H1 (cell line): ENCODE data around the gene KRT83. TPM values are rescaled to one million over a fixed set of nuclear protein-coding genes. Genes with fewer than 3 reads are reported as not detected.

Experiments used
- BRCA1 ChIP-seq: IDR thresholded peaks from 2 replicates; pipeline ENCODE4 v1.6.1; 2012; ENCODE audit warnings: low read depth, low read length, improper control_type of control experiment
- EZH2 ChIP-seq: fragments of 200-600 bp; sonication (generic); IDR thresholded peaks from 2 replicates; pipeline ENCODE4 v1.7.1; 2012; ENCODE audit warnings: low read depth, mild to moderate bottlenecking, moderate library complexity, low read length, inconsistent platforms; ENCODE audit not compliant: severe bottlenecking
- GABPA ChIP-seq: IDR thresholded peaks from 2 replicates; pipeline ENCODE4 v1.6.1; 2011; ENCODE audit warnings: mild to moderate bottlenecking, low read length, moderate library complexity, borderline replicate concordance; ENCODE audit not compliant: insufficient read depth
- SIN3A ChIP-seq, 2 experiments: IDR thresholded peaks in 1 of 2; conservative IDR thresholded peaks in 1 of 2; 2 replicates each; pipeline ENCODE4 v1.6.1; 2011 to 2012; ENCODE audit warnings: low read length in 2 of 2, improper control_type of control experiment in 1 of 2, low read depth in 1 of 2, mild to moderate bottlenecking in 1 of 2
- polyA plus RNA-seq, 7 experiments: library from polyadenylated mRNA; depleted of rRNA in 3 of 7; stranded (reverse) in 5 of 7; unstranded in 2 of 7; fragments of >200 nt in 5 of 7; fragments of 200-250 nt in 2 of 7; gene quantifications; 1 replicate in 5 of 7; 2 replicates in 1 of 7; 4 replicates in 1 of 7; pipeline versions ENCODE4 v1.2.1 to v1.2.3, GENCODE V29; 2011 to 2013; ENCODE audit warnings: missing spikeins in 2 of 7, mixed read lengths in 2 of 7
- total RNA-seq: library from RNA; stranded (reverse); fragmentation: NEBNext Ultra II Directional; extraction: Animal tissue kit (Norgen Biotek cat#: 25700); gene quantifications from 2 replicates; pipeline ENCODE4 v1.2.1, GENCODE V29; 2021

KRT83 gene
- total and polyA plus RNA-seq, 2 of the 8 experiments (the other 6 are each of a cell fraction or from before 2014, with no cell fraction given) = not detected

- no peak for TF ChIP-seq BRCA1
- TF ChIP-seq EZH2 = no peak
- TF ChIP-seq SIN3A (conservative IDR thresholded peaks at IDR 0.05 in 1 of 2, IDR thresholded peaks at IDR 0.05 in 1 of 2; ENCODE audit: low read depth in 1 of 2, low read length in 2 of 2) = no peak
- no peak for TF ChIP-seq GABPA
- TF ChIP-seq, all 59 proteins: peak for 0
Observed at GRCh38 chr12:52293926-52294325, 27.3 kb downstream of the KRT83 start (continued).
